Kasumi-1 (cell line): ENCODE measurements around the gene DIPK2A.
A peak's percentile ranks its signal among the peaks of the same experiment; 100 is the strongest.

ENCODE experiments used
- DNase-seq, 2 experiments: peaks; one replicate each; lab custom pipeline; 2025; lab: John Stamatoyannopoulos, UW

DIPK2A gene

GRCh38 chr3:143971359-143972154, at the start of gene DIPK2A:
Gene DIPK2A, plus strand, starts transcription at chr3:143971823. Its CDS starts 510 bp downstream, at chr3:143972333.
- DNase-seq: peak; percentile 94 to 97

GRCh38 chr3:143924522-143925285, 46.9 kb upstream of the DIPK2A start:
- no peak for DNase-seq

- DNase-seq: no peak
Observed at GRCh38 chr3:143928056-143928455, 43.6 kb upstream of the DIPK2A start.

GRCh38 chr3:143928541-143929255, 42.9 kb upstream of the DIPK2A start:
- no peak for DNase-seq

GRCh38 chr3:143934791-143935190, 36.8 kb upstream of the DIPK2A start:
- no peak for DNase-seq

GRCh38 chr3:143935678-143936077, 35.9 kb upstream of the DIPK2A start:
- no peak for DNase-seq

GRCh38 chr3:143950810-143951209, 20.8 kb upstream of the DIPK2A start:
- no peak for DNase-seq

- DNase-seq: peak; percentile 23 to 42
Observed at GRCh38 chr3:143951351-143951971, 20.2 kb upstream of the DIPK2A start.

GRCh38 chr3:143952569-143953072, 19.0 kb upstream of the DIPK2A start:
- DNase-seq: peak in 1 of 2 experiments; percentile 10

- no peak for DNase-seq
Observed at GRCh38 chr3:143955113-143955512, 16.5 kb upstream of the DIPK2A start.

- no peak for DNase-seq
Observed at GRCh38 chr3:143956838-143957237, 14.8 kb upstream of the DIPK2A start.

- DNase-seq: no peak
Observed at GRCh38 chr3:143957453-143957852, 14.2 kb upstream of the DIPK2A start.

GRCh38 chr3:143958966-143959365, 12.7 kb upstream of the DIPK2A start:
- no peak for DNase-seq

- no peak for DNase-seq
Observed at GRCh38 chr3:143961342-143961741, 10.3 kb upstream of the DIPK2A start.

GRCh38 chr3:143963946-143964345, 7.7 kb upstream of the DIPK2A start:
- no peak for DNase-seq

- peak; percentile 71 to 79 for DNase-seq
Observed at GRCh38 chr3:143970773-143971358, 757 bp upstream of the DIPK2A start.

GRCh38 chr3:143972155-143972504, 507 bp downstream of the DIPK2A start:
- DNase-seq: no peak

- DNase-seq: peak; percentile 54 to 59
Observed at GRCh38 chr3:143972505-143973258, 1.1 kb downstream of the DIPK2A start.

- DNase-seq: peak; percentile 92 to 96
Observed at GRCh38 chr3:143973259-143974021, 1.8 kb downstream of the DIPK2A start.
